ENCODE data around the gene TSPAN16. TPM values are rescaled to one million over a fixed set of nuclear protein-coding genes. Genes with fewer than 3 reads are reported as not detected.
"Not testable (repeated sequence)": the region's sequence is repeated elsewhere in the genome, so short reads cannot be mapped to it uniquely, and the experiment has no call there.

TSPAN16 gene
- total RNA-seq, 3 donors from 2014 or later: not detected

DNA sequence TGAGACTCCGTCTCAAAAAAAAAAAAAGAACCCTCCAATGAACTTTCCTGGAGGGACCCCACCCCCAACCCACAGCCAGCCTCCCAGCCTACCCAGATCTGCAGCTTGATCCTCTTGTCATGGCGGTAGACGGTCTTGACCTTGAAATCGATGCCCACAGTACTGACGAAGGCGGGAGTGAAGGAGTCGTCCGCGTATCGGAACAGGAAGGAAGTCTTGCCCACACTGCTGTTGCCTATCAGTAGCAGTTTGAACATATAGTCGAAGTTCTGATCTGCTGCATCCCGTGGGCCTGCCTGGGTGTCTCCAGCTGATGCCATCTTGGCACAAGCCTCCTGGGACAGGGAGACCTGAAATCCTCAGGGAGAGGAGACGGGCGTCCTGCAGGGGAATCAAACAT lies 41.1 kb downstream of the TSPAN16 start:
- TF ChIP-seq, protein P1, sequence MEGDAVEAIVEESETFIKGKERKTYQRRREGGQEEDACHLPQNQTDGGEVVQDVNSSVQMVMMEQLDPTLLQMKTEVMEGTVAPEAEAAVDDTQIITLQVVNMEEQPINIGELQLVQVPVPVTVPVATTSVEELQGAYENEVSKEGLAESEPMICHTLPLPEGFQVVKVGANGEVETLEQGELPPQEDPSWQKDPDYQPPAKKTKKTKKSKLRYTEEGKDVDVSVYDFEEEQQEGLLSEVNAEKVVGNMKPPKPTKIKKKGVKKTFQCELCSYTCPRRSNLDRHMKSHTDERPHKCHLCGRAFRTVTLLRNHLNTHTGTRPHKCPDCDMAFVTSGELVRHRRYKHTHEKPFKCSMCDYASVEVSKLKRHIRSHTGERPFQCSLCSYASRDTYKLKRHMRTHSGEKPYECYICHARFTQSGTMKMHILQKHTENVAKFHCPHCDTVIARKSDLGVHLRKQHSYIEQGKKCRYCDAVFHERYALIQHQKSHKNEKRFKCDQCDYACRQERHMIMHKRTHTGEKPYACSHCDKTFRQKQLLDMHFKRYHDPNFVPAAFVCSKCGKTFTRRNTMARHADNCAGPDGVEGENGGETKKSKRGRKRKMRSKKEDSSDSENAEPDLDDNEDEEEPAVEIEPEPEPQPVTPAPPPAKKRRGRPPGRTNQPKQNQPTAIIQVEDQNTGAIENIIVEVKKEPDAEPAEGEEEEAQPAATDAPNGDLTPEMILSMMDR (IDR thresholded peaks at IDR 0.05): no peak
- intact Hi-C loops (cut with DNase I, micrococcal nuclease): no loop called here
- H3K36me3 ChIP-seq (ENCODE audit: low read depth): no peaks in the 10 kb centered on the region

GRCh38 chr19:11338121-11338520 lies 42.2 kb downstream of the TSPAN16 start:
- Histone ChIP-seq H3K9me3 (no peaks in the 10 kb centered on the region), H3K36me3 (ENCODE audit: low read depth) (no peaks in the 10 kb centered on the region), H3K4me1 (ENCODE audit: low read depth) (peaks cover 16% of the 10 kb centered on the region), H3K4me3 (no peak overlapping the region)
- TF ChIP-seq, protein P1 (IDR thresholded peaks at IDR 0.05): no peak
- ATAC-seq: peak; percentile 45
- intact Hi-C loops (cut with DNase I, micrococcal nuclease): no loop called here
- DNase-seq: peak in 2 of 3 donors; percentile 52 to 58

More for the DNA sequence above, 41.1 kb downstream of the TSPAN16 start:
- Histone ChIP-seq H3K4me3 (no peak overlapping the region), H3K9me3 (no peaks in the 10 kb centered on the region), H3K4me1 (ENCODE audit: low read depth) (peaks cover 16% of the 10 kb centered on the region)
- ATAC-seq (no peak), DNase-seq (peak in 1 of 3 donors; percentile 37)

DNA sequence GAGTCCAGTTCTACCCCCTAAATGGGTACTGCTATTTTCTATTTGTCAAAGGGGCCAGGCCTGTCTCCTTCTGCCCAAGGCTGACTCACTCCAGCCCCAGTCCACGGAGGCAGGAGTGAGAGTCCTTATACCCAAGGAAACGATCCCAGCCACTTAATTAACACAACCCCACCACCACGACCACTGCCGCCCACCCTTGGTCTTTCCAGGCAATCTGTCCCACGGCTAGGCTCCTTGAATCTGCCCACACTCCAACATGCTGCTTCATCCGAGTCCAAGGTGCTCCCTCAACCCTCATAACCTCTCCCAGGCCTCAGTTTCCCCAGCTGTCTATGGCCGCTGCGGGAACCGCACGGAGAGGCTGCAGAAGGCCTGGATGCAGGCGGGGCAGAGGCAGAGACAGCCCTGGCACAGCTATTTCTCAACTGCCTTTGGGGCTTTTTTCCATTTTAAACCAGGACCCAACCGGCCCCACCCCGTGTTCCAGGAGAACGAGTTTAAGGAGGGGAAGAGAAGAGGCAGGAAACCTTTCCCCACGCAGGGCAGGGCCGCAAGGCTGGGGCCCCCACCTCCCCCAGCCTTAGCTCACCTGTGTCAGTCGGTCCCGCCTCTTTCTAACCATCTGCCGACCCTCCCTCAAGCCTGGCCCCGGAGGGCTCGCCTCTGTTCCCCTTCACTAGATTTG lies 42.8 kb downstream of the TSPAN16 start:
- peak in 1 of 3 donors; percentile 58 for DNase-seq
- H3K9me3 ChIP-seq: no peaks in the 10 kb centered on the region
- TF ChIP-seq, protein P1 (IDR thresholded peaks at IDR 0.05): no peak
- peaks cover 16% of the 10 kb centered on the region for H3K4me1 ChIP-seq (ENCODE audit: low read depth)
- peak overlapping the region; percentile 67 for H3K4me3 ChIP-seq
- peak; percentile 49 for ATAC-seq
- intact Hi-C loops (cut with DNase I, micrococcal nuclease): no loop called here
- H3K36me3 ChIP-seq (ENCODE audit: low read depth): no peaks in the 10 kb centered on the region

GRCh38 chr19:11339254-11340098 lies 43.5 kb downstream of the TSPAN16 start, which contains the start of gene RAB3D:
TSS of gene RAB3D (minus strand) at chr19:11339657. CDS start at chr19:11337399, 2,258 bp downstream.
- intact Hi-C loops (cut with DNase I, micrococcal nuclease): no loop called here

DNA sequence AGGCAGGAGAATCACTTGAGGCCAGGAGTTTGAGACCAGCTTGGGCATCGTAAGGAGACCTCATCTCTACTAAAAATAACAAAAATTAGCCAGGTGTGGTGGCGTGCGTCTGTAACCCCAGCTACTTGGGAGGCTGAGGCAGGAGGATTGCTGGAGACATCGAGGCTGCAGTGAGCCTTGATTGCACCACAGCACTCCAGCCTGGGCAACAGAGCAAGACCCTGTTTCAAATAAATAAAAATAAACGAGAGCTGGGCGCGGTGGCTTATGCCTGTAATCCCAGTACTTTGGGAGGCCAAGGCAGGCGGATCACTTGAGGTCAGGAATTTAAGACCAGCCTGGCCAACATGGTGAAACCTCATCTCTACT lies 44.1 kb downstream of the TSPAN16 start:
- H3K9me3 ChIP-seq; ATAC-seq; H3K4me3 ChIP-seq; intact Hi-C loops (cut with DNase I, micrococcal nuclease); H3K36me3 ChIP-seq (ENCODE audit: low read depth); DNase-seq: not testable (repeated sequence)
- peaks cover 30% of the 10 kb centered on the region for H3K4me1 ChIP-seq (ENCODE audit: low read depth)

More at GRCh38 chr19:11339254-11340098, 43.5 kb downstream of the TSPAN16 start, which contains the start of gene RAB3D:
- ATAC-seq: peak; percentile 94
- Histone ChIP-seq H3K4me3 (peak within 1 kb of the TSS; percentile 67), H3K36me3 (ENCODE audit: low read depth) (no peaks in the 10 kb centered on the region), H3K9me3 (no peaks in the 10 kb centered on the region), H3K4me1 (ENCODE audit: low read depth) (peaks cover 24% of the 10 kb centered on the region)
- DNase-seq: peak; percentile 95 to 96 (median 96)
- TF ChIP-seq, protein P1 (IDR thresholded peaks at IDR 0.05): no peak

- peaks cover 3% of the 10 kb centered on the region for H3K36me3 ChIP-seq (ENCODE audit: low read depth)
- DNase-seq: no peak
- no peaks in the 10 kb centered on the region for H3K9me3 ChIP-seq
- H3K4me3 ChIP-seq: no peak overlapping the region
- no peak for ATAC-seq
- peaks cover 41% of the 10 kb centered on the region for H3K4me1 ChIP-seq (ENCODE audit: low read depth)
- intact Hi-C loops (cut with DNase I, micrococcal nuclease): no loop called here
- TF ChIP-seq, protein P1 (IDR thresholded peaks at IDR 0.05): no peak
Measured at GRCh38 chr19:11342429-11342828, 46.5 kb downstream of the TSPAN16 start.

Measured in mucosa of descending colon (tissue), 3 donors.